HG03060 (cell line): ENCODE measurements around the gene RECK.
"Not testable (repeated sequence)": the region's sequence is repeated elsewhere in the genome, so short reads cannot be mapped to it uniquely, and the experiment has no call there.

Source experiments
- ATAC-seq: cut with Tn5 transposase; IDR thresholded peaks from one replicate; pipeline ENCODE4 v1.9.1; 2021; ENCODE audit warnings: low read depth, moderate number of reproducible peaks; ENCODE audit not compliant: unreplicated experiment

Gene RECK

GRCh38 chr9:36102742-36103495 is 66.2 kb downstream of the RECK start:
- ATAC-seq: no peak

DNA sequence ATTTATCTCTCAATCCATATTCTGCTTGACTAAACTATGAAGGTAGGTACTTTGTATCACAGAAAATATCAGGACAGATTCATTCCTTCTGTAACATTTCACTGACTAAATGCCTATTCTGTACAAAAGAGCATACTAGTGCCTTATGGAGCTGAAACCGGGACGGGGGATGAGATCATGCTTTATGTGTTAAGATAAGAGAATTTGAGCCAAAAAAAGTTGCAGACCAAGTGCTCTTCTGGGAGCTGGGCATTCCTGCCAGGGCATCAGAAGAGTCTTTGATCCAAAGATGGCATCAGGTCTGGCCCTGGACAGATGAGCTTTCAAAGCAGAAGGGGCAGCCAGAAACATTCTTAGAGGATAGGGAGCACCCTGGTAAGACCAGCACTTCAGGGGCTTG is 72.4 kb downstream of the RECK start:
- no peak for ATAC-seq

GRCh38 chr9:36110434-36110833 is 73.7 kb downstream of the RECK start:
- ATAC-seq: no peak

DNA sequence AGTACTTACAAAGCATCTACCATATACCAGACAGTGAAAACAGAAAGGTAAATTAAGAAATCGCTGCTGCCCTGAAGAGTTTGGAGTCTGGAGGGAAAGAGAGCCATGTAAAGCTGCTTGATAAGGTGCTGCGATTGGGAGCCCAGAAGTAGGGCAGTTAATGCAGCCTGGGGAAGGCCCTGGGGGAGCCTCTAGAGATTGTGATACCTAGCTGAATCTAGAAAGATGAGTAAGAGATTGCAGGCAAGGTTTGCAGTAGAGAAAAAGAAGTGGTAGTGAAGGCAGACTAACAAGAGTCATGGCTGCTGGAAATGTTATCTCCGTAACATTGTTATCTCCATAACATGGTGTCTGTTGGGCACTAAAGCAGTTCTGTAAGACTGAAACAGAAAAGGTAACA is 75.8 kb downstream of the RECK start:
- no peak for ATAC-seq

- ATAC-seq: no peak
Observed at GRCh38 chr9:36113999-36114398, 77.3 kb downstream of the RECK start.

DNA sequence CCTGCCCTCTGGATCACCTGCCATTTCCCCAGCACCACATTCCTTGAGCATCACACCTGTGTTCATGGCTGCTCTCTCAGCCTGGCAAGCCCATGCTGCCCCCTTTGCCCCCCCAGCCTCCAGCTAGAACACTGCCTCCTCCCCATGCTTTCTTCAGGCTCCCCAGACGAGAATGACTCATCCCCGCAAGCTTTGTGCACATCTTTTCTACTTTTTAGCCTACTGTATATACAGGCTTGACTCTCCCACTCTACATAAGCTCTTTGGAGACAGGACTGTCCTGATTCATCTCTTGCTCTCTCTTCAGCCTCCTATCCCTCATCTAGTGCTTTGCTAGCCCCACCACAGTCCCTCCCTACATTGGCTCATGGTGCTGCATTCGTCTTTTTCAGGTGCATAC is 79.9 kb downstream of the RECK start:
- ATAC-seq: no peak

DNA sequence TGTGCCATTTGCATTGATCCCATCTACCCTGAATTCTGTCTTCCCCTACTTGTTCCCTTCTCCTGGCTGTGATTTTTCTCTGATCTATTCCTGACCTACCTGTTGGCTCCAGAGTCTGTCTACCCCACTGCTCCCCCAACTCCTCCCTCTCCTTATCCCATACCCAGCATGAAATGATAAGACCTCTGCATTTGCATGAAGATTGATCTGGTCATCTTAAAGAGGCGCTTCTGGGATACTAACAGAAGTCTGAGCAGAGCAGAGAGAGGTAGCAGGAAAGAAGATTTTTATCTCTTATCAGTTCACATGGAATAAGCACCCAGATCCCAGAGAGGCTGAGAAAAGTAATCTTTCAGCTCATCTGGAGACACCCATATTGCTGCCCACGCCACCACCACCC is 81.5 kb downstream of the RECK start:
- no peak for ATAC-seq

GRCh38 chr9:36118706-36119105 is 82.0 kb downstream of the RECK start:
- ATAC-seq: no peak

GRCh38 chr9:36119476-36119875 is 82.8 kb downstream of the RECK start:
- no peak for ATAC-seq

DNA sequence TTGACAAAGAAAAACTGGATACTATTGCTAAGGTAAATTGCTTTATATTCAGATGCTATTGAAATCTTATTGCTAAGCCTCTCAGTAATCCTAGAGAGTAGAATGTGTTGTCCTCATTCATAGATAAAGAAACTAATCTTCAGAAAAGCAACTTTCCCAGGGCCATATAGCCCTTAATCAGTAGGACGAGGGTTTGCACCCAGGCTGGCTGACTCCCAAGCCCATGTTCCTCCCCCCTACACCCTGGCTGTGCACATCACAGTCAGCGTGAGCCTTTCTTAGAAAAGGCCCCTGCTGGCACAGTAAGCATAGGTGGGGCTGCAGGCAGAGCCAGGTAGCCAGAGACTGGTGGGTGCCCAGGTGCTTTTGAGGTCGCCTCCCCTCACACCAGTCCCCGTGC is 84.0 kb downstream of the RECK start:
- no peak for ATAC-seq

DNA sequence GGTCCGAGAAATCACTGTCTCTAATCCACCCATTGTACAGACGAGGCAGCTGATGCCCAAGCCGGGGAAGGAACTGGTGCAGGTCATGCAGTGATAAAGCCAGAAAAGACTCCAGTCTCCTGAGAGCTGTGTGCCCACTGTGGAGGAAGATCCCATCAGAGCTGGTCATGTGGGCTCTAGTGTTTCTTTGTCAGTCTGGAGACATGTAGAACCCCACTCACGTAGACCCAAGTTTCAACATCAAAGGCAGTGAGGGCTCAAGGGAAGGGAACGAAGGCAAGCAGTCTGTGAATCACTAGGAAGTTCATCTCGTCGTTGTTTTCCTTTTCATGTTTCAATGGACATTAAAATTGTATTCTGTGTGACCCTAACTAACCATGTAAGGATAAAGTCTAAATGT is 85.3 kb downstream of the RECK start:
- no peak for ATAC-seq

DNA sequence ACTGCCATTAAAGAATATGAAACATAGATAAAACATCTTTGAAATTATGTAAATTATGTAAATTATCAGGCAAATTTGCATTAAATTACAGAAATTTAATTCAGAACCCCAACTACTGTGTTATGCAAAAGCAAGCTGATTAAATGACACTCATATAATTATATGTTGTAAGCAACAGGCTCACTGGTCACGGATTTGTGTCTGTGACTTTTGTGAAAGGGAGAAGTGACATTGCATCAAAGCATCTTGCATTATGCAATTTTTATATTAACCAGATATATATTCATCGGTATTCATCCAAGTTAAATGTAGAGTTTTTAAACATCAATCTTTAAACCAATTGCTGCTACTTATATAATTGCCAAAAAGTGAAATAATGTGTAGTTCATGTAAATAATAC is 86.8 kb downstream of the RECK start:
- no peak for ATAC-seq

- no peak for ATAC-seq
Observed at GRCh38 chr9:36125062-36125855, 88.5 kb downstream of the RECK start.

DNA sequence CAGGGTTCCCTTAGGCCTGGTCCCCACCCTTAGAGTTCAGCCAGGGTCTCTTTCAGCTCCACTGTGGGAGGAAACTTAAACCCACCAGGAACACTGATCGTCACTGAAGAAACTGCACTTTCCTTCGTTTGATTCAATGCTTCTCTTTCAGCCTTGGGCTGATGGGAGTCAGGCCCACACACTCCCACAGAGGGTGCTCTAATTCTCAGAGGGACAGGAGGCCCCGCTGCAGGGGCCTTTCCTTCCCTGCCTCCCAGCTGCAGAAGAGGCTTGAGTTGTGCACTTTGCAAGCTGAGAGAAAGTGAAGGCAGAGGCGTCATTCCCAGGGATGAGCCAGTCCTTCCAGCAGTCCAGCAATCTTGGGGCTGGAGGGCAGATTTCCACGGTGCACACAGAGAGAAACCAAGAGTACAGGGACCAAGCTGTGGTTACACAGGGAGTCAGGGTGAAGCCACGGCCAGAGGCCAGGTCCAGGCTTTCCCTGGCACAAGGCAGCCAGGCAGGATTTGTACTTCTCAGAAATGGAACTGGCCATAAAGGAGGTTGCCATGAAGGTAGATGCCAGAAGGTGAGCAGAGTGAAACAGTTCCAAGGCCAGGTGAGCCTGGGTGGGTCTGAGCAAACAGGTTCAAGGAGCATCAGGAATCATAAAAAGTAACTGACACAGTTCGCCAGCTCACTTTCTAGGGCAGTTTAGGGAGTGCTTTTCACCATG is 89.5 kb downstream of the RECK start:
- no peak for ATAC-seq

GRCh38 chr9:36127652-36128244 is 91.0 kb downstream of the RECK start:
- no peak for ATAC-seq

GRCh38 chr9:36128349-36128748 is 91.6 kb downstream of the RECK start:
- no peak for ATAC-seq

DNA sequence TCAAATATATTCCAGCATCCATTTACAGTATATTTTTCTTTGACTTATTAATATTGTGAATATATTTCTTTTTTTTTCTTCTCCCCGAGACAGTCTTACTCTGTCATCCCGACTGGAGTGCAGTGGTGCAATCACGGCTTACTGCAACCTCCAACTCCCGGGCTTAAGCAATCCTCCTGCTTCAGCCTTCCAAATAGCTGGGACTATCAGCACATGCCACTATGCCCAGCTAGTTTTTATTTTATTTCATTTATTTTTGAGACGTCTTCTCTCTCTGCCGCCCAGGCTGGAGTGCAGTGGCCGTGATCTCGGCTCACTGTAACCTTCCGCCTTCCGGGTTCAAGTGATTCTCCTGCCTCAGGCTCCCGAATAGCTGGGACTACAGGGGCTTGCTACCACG is 92.4 kb downstream of the RECK start:
- ATAC-seq: no peak

- ATAC-seq: not testable (repeated sequence)
Observed at GRCh38 chr9:36131666-36132065, 95.0 kb downstream of the RECK start.

DNA sequence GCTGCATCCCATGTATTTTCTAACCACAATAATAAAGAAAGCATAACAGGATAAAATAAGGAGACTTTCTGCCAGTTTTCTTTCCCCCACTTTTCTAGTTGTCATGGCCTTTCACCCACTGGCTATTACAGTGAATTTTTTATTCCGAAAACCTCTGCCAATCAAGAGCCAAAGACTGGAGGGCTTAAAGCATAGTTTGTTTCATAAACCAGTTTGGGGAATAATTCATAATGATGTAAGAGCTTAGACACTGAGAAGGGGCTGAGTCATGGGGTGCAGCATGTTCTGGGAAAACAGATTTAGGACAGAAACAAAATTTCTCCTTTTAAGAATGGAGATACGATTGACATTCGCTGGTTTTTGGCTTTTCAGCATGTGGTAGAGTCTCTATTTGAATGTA is 95.4 kb downstream of the RECK start:
- no peak for ATAC-seq

DNA sequence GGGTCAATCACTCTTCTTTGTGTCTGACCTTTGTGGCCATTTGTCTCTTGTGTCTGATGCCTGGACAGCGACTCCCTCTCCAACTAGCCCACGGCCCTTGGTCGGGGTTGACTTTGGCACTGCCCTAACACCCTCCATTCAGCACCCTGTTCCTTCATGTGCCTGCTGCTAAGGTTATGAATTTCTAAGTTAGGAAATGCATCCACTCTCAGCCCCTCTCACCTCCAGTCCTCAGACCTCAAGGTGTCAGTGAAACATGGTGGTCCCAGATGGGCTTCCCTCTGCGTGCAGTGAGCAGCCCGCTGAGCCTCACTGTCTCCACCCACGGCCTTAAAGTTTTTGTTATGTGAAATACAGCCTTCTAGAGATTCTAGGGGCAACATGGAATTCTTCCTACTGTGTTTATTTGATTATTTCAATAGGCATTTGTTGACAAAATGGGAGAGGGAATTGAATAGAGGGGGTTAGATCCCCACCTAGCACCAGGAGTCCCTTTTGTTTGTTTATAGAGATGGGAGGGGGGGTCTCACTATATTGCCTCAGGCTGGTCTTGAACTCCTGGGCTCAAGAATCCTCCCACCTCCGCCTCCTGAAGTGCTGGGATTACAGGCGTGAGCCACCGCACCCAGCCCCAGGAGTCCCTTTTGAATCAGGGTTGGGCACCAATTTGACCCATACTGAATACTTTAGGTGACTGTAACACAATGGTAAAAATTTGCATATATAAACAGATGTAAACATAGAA is 98.2 kb downstream of the RECK start:
- ATAC-seq: no peak
